Activated CD8-positive, alpha-beta memory T cell treated with anti-CD3 and anti-CD28 coated beads for 1 hour (primary cell): ENCODE data around the gene EIF2B1.
"Not testable (repeated sequence)": the region's sequence is repeated elsewhere in the genome, so short reads cannot be mapped to it uniquely, and the experiment has no call there.

Experiments
- DNase-seq, 2 donors: peaks; one replicate each; pipeline ENCODE4 v3.0.0-alpha.2; 2020; ENCODE audit warnings: low read depth in 1 of 2; ENCODE audit errors: extremely low read depth in 1 of 2

The EIF2B1 gene

DNA sequence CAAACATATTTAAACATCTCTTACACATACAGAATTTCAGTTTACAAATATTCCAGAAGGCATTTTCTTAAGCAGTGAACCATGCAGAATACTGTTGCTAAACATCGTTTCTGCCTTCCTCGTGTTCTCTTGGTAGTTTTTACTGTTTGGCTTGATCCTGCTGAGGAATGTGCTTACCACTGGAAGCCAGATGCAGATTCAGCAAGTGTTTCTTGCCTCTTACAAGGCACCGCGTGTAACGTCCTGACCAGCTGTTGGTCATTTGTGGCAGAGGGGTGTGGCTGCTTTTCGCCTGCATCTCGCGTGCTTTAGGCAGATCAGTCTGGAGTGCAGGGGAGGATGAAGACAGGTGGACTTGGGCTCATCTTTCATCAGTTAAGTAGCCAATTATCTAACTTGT, 12.4 kb downstream of the EIF2B1 start:
- DNase-seq, result no peak

DNA sequence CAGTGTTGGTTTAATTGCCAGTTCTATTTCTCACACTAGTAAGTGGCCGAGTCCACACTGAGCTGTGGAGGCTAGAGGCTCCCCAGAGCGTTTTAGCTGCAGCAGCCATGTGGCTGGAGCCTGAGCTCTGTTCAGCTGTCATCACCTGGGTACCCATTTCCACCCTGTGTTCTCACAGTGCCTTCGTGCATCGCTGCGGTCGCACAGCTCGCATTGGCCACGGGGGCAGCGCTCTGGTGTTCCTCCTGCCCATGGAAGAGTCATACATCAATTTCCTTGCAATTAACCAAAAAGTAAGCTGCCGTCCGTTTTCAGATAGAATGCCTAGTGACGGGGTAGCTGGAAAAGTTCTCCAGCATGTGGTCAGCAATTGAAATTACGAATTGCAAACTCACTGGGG, 15.9 kb downstream of the EIF2B1 start:
- DNase-seq, result no peak

GRCh38 chr12:123617144-123617543, 16.3 kb downstream of the EIF2B1 start:
- no peak for DNase-seq

- DNase-seq, result no peak
Measured at GRCh38 chr12:123614531-123614930, 19.0 kb downstream of the EIF2B1 start.

- no peak for DNase-seq
Measured at GRCh38 chr12:123614110-123614509, 19.4 kb downstream of the EIF2B1 start.

DNA sequence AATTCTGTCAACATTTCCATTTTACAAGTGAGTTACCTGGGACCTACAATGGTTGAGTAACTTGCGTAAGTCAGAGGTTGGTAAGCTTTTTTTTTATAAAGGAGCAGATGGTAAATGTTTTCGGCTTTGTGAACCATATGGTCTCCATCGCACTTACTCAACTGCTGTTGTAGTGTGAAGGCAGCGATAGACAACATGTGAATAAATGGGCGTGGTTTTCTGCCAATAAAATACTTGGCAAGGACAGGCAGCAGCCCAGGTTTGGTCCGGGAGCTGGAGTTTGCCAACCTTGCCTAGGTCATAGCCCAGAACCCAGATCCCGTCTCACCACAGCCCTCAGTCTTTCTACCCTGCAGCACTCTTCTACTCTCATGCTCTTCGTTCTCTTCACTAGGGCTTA, 25.3 kb downstream of the EIF2B1 start:
- DNase-seq, result no peak

- no peak for DNase-seq
Measured at GRCh38 chr12:123607756-123608155, 25.7 kb downstream of the EIF2B1 start.

- not testable (repeated sequence) for DNase-seq
Measured at GRCh38 chr12:123603495-123603894, 30.0 kb downstream of the EIF2B1 start.

DNA sequence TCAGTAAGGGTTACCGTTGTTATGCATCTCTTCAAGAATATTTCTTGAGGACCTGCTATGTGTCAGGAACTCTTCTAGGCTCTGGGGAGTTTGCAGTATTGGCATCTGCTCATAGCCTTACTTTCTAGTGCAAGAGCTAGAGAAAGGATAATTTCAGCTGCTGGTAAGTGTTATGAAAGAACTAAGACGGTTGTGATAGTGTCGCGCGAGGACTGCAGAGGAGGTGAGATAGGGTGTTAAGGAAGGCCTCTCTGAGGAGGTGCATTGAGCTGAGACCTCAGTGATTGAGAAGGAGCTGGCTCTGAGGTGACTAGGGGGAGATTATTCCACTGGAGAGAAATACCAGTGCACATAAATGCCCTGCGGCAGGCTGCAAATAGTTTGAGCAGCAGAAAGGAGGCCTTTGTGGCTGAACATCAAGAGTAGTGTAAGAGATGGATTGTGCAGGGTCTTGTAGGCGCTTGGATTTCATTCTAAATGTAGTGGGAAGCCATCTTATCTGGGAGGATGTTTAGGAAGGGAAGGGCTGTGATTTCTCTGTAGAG, 30.8 kb downstream of the EIF2B1 start:
- no peak for DNase-seq

- peak; percentile 66 to 74 for DNase-seq
Measured at GRCh38 chr12:123601602-123602489, 31.6 kb downstream of the EIF2B1 start, which contains the start of gene DDX55. DDX55 (plus strand) TSS chr12:123602099; CDS start chr12:123602149, 50 bp downstream.

GRCh38 chr12:123599721-123600120, 33.8 kb downstream of the EIF2B1 start:
- DNase-seq, result no peak

DNA sequence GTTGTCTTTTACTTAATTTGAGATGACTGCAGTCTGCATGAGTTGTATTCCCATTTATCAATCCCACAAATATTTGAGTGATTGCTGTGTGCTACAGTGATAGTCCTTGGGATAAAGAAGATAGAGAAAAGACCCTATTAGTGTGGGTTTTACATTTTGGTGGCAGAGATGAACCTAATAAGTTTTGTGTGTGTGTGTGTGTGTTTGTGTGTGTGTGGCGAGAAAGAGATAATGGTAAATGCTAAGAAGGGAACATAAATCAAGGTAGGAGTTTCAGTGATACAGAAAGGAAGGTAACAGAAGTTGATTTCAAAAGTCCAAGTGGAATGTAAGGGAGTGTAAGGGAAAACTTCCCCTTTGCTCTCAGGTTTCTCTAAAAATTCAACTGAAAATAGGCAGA, 34.2 kb downstream of the EIF2B1 start:
- no peak for DNase-seq

- DNase-seq, result no peak
Measured at GRCh38 chr12:123598522-123598921, 35.0 kb downstream of the EIF2B1 start.

- no peak for DNase-seq
Measured at GRCh38 chr12:123597100-123597499, 36.4 kb downstream of the EIF2B1 start.

GRCh38 chr12:123595729-123596128, 37.8 kb downstream of the EIF2B1 start:
- no peak for DNase-seq

GRCh38 chr12:123591702-123592481, 41.6 kb downstream of the EIF2B1 start:
- no peak for DNase-seq

DNA sequence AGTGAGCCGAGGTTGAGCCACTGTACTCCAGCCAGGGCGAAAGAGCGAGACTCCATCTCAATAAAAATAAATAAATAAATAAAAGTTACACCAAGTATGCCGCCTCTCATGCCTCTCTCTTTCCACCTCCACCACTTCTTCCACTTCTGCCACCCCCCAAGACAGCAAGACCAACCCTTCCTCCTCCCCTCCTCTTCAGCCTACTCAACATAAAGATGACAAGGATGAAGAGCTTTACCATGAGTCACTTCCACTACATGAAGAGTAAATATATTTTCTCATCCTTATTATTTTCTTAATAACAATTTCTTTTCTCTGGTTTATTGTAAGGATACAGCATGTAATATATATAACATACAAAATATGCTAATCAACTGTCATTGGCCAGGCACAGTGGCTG, 52.7 kb downstream of the EIF2B1 start:
- DNase-seq, result no peak

- DNase-seq, result not testable (repeated sequence)
Measured at GRCh38 chr12:123578829-123579228, 54.7 kb downstream of the EIF2B1 start.

- no peak for DNase-seq
Measured at GRCh38 chr12:123578243-123578642, 55.2 kb downstream of the EIF2B1 start.

DNA sequence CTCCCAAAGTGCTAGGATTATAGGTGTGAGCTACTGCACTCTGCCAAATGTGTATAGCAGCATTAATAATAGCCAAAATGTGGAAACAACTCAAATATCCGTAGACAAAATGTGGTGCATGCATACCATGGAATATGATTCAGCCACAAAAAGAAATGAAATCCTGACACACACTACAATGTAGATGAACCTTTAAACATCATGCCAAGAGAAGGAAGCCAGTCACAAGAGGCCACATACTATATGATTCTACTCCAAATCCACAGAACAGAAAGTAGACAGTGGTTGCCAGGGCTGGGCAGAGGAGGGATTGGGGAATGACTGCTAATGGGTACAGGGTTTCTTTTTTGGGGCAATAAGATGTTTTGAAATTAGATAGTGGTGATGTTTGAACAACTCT, 56.9 kb downstream of the EIF2B1 start:
- DNase-seq, result no peak

DNA sequence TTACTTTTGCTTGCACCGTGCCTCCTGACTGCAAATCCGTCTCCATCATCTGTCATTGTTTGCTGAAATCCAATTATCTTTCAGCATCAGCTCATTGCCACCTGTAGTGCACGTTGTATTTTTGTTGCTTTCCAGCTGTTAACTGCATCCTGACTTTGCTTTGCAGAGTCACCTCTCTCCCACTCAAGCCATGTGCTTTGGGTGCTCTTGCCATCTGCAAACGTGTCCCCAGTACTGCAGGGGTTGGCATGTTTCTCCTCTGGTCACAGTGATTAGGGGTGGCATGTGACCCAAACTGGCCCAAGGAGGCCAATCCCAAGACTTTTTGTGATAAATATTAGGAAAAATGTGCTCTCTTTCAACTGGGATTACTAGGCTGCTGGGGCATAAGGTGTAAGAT, 59.6 kb downstream of the EIF2B1 start:
- no peak for DNase-seq

DNA sequence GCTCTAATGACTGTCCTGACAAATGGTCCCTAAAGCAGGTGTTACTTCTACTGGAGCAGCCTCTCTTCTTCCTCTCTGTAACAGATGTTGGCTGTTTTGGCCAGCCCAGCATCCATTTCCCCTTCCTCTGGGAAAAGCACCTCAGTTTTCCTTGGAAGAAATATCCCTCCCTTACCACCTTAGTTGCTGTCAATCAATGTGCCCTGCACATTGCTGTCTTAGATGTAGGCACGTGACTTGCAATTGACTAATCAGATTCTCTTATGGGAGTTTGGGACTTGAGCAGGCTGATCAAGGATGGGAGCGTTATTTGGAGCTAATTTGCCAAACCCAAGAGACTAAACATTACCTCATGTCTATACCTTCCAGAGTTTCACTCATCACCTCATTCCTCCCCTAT, 61.1 kb downstream of the EIF2B1 start:
- DNase-seq, result no peak
